ENCODE data around the gene LRFN4.

- no peak for TF ChIP-seq CTCF (IDR thresholded peaks at IDR 0.05; ENCODE audit: low read length)
- no peak for TF ChIP-seq EZH2phosphoT487 (IDR thresholded peaks at IDR 0.05; ENCODE audit: low read length)
Observed at GRCh38 chr11:66834539-66834845, 22.4 kb upstream of the LRFN4 start.
